ENCODE data around the gene DPY19L1. TPM values are rescaled to one million over a fixed set of nuclear protein-coding genes. Genes with fewer than 3 reads are reported as not detected.
"Not testable (repeated sequence)": the region's sequence is repeated elsewhere in the genome, so short reads cannot be mapped to it uniquely, and the experiment has no call there.

Gene DPY19L1
- 24.4 TPM for polyA plus RNA-seq (2013, experiment 1 of 2; ENCODE audit: insufficient read length)
- 25.3 TPM for polyA plus RNA-seq (2013, experiment 2 of 2; ENCODE audit: insufficient read length)

DNA sequence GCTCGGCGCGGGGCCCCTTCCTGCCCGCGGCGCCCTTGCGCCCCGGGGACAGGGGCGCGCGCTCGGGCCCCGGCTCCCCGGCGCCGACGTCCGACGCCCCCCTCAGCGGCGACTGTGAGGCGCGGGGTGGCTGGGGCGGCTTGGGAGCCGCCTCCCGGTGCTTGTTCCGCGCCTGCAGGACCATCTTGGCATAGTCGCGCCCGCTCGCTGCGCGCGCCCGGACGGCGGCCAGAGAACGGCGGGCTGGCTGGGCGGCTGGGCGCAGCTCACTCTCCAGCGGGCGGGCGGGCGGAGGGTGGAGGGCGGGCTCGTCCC lies at the start of gene DPY19L1:
DPY19L1 (minus strand) TSS at position 275 of the 315 bp plus-strand sequence; CDS start at position 184, 91 bp downstream.
- DNase-seq: no peak

DNA sequence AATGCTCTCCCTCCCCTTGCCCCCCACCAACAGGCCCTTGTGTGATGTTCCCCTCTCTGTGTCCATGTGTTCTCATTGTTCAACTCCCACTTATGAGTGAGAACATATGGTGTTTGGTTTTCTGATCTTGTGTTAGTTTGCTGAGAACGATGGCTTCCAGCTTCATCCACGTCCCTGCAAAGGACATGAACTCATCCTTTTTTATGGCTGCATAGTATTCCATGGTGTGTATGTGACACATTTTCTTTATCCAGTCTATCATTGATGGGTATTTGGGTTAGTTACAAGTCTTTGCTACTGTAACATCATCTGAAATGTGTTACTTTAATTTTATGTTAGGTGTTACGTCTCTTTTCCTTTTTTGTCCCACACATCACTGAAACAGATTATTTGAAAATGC lies 42.2 kb upstream of the DPY19L1 start:
- not testable (repeated sequence) for DNase-seq

DNA sequence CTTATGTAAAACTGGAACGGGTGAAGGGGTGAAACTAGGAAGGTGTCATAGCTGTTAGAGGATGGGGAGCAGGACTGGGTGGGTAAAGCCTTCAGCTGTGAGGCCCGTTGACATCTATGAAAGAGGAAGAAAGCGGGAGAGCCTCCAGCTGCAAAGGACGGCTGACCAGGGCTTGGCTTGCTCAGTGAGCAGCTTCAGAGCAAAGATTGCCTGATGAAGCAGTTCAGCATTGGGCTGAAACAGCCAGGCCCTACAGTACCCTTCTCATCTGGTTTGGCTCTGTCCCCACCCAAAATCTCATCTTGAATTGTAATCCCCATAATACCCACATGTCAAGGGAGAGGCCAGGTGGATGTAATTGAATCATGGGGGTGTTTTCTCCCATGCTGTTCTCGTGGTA lies 36.7 kb upstream of the DPY19L1 start:
- DNase-seq: not testable (repeated sequence)

DNA sequence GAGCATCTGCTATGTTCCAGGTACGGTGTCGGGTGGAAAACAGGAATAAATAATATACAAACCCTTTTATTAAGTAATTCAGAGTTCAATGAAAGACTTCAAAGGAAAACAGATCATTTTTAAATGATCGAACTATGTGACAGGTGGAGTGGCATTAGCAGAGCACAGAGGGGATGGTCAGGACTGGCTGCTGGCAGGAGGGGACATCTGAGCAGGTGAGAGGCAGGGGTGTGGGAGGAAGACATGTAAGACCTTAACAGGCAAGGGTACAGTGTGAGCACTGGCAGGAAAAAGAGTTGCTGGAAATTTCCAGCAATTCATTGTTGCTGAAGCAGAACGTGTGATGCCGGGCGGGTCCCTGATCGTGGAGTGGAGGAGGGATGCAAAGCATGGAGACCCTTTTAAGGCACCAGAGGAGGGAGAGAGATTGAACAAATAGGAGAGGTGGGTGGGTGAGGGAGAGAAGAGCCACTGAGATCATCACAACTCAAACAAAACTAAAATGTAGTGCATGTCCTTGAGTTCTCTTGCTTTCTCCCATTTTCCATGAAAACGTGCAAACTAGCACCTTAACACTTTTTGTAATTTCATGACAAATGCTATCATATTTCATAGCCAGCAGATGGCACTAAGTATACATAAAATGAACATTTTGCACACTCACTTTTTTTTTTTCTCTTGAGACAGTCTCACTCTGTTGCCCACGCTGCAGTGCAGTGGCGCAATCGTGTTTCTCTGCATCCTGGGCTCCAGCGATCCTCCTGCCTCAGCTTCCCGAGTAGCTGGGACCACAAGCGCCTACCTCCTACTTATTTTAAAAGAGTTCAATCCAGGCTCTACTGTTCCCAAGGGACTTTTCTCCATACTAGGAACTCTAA lies 35.9 kb upstream of the DPY19L1 start:
- DNase-seq: peak; percentile 34

DNA sequence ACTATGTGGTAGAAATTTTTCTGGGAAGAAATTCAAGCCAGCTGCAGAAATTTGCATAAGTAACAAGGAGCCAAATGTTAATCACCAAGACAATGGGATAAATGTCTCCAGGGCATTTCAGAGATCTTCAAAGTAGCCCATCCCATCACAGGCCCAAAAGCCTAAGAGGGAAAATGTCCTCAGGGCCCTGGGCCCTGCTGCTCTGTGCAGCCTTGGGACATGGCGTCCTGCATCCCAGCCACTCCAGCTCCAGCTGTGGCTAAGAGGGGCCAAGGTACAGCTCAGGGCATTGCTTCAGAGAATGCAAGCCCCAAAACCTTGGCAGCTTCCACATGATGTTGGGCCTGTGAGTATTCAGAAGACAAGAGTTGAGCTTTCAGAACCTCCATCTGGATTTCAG lies 31.8 kb upstream of the DPY19L1 start:
- not testable (repeated sequence) for DNase-seq

DNA sequence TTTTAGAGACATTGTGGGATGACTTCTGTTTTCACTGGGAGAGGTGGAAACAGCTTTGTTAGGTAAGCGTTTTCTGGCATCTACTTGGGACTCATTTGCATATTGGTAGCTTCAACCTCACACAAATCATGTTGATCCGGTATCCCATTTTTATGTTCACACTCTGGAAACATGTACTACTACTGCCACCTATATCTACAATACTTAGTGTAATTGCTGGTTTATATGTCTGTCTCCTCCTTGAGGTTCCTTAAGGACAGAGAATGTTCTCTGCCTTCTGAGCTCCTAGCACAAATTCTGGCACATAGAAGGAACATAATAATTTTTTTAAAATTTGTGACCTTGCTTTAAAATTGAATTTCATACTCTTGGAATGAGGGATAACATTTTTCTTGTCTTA lies 28.1 kb upstream of the DPY19L1 start:
- DNase-seq: not testable (repeated sequence)

DNA sequence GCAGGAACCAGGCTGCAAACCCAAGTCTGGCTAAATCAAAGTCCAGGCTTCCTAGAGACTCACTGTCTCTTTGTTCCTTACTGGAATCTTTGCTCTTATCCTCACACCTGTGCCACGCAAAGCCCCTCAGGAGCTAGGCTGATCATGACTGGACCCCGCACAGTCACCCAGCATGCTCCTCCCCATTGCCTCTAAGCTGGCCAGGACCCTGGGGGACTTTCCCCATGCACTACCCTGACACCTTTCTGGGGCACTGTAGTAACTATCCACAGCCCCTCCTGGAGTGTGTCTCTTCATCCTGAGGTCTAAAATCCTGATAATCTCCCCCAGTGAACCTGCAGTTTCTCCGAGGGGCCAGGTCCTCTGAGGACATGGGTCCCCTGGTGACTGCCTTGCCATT lies 21.3 kb upstream of the DPY19L1 start:
- not testable (repeated sequence) for DNase-seq

DNA sequence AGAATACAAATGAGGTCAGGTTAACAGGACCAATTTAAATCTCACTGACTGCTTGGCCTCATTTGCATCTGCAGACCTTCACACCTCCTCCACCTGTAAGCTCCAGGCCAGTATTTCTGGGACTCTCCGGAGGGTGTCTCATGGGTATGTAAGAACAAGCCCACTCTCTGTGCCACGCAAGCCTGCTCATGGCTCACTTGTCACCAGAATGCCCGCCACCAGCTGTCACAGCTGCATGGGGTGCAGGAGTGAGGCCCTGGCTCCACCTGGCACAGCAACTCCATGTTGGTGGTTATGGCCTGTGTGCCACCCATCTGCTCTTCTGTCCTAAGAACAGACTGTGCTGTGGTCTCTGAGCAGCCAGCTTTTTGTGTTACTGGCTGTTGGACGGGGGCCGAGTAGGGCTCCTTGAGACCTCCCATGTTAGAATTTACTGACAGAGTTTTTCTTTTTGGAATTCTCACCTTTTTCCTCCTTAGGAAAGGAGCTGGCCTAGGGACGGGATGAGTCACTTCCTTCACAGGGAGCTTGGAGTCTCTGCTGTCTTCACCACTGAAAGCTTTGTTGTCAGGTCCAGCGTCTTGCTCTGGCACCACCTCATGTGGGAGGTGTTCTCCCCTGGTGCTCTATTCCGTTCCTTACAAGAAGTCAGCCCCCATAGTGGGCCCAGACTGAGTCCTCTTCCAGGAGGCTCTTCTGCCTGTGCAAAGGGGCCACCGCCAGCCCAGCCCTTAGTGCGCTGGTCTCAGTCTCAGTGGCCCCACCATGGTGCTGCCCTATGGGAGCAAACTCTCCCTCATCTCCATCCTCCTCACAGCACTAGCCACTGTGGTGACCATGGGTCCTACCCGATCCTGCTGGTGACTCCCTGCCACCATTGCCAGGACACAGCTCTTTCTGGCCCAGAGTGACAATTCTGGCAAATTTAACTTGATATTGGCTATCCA lies 20.5 kb upstream of the DPY19L1 start:
- DNase-seq: not testable (repeated sequence)

DNA sequence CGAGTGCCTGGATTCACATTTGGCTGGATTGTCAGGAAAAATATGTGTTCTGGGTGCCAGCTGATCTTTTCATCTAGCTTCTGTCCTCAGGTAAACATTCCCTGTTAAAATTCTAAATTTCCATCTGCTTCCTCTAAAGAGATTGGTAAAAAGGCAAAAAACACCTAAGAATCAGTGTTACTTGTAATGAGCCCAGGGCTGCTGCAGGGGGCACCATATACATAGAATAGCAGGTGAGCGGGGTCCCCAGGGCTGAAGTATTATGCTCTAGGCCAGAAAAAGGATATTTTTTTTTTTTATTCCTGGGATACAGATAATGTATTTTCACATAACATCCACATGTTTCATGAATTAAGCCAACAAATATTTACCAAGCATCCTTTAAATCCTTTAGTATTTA lies 18.4 kb upstream of the DPY19L1 start:
- not testable (repeated sequence) for DNase-seq

DNA sequence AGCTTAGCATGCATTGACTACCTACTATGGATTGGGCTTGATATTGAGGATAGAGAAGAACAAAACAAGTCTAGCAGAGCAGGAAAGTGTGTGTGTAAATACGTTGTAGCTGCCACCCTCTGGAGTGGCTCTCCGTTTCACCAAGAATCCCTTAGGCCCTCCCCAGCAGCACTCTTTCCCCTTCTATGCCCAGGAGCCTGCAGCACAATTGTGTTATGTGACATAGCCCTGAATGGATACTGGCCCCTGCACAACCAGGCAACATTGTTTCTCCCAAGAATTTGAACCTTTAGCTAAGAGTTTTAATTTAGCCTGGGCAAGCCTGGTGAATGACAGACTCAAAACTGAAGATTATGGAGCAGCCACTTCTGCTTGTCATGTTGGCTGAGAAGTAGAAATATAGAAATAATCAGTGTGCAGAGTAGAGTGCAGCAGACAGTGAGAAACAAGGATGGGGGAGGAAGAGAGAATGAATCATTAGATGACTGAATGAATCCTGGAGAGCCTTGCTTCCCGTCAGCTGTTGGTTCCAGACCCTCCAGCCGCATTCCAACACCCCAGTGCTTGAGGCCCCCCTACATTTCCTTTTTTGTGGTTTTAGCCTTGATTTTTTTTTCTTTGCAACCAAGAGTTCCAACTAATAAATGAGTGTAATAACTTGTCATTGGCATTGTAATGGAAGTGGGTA lies 16.3 kb upstream of the DPY19L1 start:
- peak; percentile 61 for DNase-seq

DNA sequence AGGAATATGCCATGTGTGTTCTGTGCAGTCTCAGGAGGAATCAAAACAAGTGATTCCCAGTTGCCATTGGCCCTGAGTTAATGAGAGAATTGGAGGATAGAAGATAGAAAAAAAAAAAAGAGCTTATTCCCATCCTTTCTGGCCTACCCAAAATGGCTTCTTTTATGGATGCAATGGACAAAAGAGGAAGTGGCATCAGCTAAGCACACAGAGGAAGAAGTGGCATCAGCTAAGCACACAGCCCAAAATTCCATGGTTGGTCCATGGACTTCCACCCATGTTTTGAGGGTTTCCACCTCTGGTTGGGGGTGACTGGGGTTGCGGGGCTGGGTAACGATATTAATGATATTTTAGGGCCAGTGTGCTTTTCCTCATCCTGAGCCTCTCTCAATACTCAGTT lies 11.1 kb upstream of the DPY19L1 start:
- not testable (repeated sequence) for DNase-seq

DNA sequence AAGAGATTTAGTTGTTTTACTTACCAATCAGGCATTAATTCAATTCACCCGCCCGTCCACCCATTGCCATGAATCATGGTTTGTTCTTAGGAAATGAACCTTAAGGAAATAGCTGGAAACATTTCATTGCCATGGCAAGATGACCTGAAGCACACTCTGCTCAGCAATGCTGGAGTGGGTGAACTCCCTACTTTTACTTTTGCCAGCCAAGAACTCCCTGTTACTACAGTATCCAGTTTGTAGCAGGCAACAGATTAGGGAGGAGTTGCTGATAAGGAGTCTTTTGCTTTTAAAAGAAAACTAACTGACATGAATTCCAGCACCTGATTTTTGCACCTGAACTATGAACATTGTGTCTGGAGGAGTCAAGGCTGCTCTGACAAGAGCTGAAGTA lies 10.6 kb upstream of the DPY19L1 start:
- DNase-seq: not testable (repeated sequence)

DNA sequence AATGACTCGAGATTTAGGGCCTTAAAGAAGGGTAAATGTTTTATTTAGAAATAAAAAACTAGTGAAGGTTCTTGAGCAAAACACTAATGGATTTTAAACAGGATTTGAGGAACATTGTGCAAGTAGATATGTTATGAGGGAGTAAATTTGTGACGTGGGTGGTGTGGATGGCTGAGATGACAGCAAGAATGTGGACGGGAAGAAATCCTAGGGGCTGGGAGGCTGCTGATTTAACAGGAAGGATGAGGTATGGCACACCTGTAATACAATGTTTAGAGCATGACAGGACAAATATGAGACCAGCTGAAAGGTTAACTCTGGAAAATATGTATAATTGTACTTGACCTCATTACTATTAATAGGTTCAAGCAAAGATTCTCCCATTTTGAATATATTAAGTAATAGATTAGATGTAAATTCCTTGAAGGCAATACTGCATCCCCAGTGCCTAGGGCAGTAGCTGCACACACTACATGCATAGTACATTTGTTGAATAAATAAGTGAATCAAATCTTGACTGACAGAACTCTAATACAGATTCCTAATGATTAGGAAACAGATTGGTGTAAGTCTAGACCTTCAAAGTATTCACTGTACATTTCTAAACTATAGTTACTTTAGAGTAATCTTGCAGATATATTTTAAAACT lies 10.1 kb upstream of the DPY19L1 start:
- not testable (repeated sequence) for DNase-seq

DNA sequence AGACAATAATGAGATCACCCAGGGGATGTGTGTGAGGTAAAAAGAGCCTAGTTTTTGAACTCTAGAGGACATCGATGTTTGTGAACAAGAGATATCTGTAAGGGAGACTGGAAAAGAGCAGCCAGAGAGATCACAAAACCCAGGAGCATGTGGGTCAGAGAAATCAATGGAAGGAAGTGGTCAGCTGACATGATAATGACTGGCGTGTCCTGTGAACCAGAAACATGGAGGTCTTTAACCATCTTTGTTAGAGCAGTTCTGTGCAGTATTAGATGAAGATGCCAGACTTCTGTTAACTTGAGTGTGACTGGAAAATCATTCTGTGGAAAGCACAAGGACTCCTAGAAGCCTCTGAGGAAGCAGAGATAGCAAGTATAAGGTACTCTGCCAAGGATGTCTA lies 6.0 kb upstream of the DPY19L1 start:
- DNase-seq: not testable (repeated sequence)

DNA sequence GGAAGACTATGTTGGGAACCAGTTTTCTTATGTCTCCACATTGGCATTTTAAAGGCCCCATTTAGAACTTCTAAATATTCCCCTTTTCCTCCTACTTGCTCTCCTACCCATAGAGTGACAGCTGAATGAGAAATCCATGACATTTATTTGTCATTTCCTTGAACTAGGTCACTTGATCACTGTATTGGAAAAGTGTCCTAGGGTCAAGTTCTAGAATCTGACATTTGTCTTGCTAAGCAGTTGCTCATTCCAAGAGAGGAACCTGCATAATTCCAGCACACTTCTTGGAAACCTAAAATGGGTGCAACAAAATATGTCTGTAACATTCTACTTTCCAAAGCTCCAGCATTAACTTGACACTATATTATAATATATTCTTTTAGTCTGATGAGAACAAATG lies 3.6 kb upstream of the DPY19L1 start:
- no peak for DNase-seq

DNA sequence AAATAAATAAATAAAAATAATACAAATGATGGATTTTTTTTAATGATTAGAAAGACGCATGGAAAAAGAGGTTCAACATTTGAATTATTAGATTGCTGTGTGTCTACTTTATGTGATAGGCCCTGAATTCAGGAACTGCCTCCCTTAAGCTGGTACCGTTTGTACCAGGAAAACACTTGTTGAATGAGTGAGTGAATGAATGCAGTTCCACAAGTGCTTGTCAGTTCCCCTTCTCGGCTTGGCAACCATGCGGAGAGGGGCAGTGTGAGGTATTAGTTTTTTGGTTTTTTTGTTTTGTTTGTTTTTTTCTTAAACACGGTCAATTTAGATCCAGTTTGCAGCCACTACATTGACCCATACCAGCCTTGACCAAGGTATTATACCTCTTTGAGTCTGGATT lies 2.1 kb upstream of the DPY19L1 start:
- no peak for DNase-seq

DNA sequence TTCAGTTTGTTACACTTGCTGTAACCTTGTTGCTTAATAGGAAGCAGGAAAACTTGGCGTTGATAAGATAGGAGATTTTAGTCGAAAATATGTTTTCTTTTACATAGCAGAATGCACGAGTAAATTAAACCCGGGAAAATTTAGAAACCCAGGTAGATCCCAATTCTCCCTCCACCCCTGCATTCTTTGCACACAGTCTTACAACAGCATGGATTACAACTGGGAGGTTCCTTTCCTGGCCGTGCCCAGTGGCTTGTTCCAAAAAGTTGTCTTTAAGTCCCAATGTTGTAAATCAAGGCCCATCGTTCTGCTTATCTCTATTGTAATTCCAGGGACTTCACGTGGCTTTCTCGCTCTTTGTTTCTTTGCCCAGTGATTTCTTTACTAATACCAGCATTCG lies 1.1 kb upstream of the DPY19L1 start:
- no peak for DNase-seq

DNA sequence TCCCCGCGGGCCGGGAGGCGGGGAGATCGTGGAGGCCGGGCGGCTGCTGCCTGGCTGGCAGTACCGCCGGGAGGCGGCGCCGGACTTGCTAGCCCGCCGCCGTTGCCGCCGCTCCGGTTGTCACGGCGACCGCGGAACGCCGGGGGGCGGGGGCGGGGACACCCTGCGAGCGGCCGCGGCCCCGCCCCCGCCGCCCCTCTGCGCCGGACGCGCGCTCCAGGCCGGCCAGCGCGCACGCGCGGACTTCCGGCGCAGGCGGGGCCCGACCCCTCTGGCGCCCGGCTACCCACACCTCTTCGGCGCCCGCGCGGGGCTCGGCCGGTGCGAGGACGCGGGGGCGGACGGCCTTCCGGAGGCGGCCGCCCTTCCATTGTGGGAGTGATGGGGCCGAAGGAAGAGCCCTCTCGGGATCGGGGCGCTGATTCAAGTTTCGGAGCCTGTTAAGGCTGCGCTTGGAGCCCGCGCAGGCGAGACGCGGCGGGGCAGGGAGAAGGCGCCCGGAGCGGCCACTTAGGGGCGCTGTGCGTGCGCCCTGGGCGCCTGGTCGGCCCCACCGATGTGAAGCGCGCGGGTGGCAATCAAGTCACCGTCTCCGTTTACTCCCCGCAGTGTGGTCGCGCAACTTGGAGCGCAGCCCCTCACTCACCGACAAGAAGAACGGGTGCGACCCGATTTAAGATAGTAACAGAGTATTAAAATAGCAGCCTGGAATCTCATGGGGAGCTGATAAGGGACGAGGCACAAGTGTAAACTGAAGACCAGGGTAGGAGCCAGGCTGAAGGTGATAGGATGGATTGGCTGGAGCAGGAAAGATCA lies 449 bp upstream of the DPY19L1 start:
- peak; percentile 94 for DNase-seq

DNA sequence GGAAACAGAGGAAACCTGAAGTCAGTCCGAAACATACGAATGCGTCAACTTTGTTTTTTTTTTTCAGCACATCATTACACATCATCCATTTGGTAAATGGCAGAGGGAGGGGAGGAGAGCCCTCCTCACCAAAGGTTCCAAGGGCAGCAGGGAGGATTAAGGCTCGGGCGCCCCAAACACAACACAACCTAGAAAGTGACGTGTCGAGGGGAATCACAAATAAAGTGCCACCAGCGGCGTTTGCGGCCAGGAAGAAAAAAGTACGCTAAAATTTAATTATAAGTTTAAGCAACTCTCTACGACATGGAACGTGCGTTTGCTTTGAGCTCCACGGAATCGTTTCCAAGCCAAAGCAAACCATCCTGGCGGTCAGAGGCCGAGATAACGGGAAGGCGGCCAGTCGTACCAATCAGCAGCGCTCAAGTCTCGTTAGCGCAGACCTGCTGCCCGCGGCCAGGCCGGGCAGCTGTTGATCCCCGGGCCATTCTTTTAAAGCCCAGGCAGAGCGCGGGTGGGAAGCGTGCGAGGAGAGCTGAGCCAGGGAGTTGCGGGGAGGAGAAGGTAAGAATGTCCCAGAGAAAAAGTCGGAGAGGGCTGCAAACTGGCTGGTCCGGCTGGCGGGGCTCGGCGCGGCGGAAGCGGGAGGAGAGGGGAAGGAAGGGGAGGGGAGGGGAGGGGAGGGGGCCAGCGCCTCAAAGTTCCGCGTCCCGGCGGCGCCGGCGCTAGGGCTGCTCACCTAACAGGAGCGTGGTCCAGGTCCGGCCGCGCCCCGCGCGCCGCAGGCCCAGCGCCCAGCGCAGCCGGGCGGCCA lies 719 bp downstream of the DPY19L1 start:
- DNase-seq: peak; percentile 59

DNA sequence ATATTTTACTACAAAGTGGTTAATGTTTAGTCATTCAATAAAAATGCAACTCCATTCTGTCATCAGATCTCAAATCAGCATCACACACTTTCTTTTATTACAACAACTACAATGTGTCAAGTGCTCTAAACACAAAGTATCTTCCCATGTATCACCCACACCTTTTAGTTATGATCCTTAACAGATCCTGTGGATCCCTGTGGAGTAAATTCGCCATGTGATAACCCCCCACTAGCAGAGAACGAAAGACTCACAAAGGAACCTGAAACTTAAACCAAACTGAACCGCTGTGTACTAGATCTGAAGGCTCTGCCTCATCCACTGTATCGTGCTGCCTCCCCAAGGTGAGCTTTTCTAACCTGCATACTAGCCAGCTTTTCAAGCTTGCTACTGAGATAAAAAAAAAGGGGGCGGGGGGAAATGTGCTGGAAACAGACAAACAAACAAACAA lies 1.7 kb downstream of the DPY19L1 start:
- peak; percentile 65 for DNase-seq
